ENCODE results near the gene SP4. TPM values are rescaled to one million over a fixed set of nuclear protein-coding genes. Genes with fewer than 3 reads are reported as not detected.

Gene SP4
- total RNA-seq, 4 donors from 2014 or later = 4.2 to 16.5 (median 5.1) TPM

GRCh38 chr7:21550821-21551531 is 123.1 kb downstream of the SP4 start:
- TF ChIP-seq POLR2A (IDR thresholded peaks at IDR 0.05) = no peak
- no peak for TF ChIP-seq CTCF (IDR thresholded peaks at IDR 0.05)
- H3K4me1 ChIP-seq = no peaks in the 10 kb centered on the region
- H3K4me3 ChIP-seq = no peak overlapping the region
- H3K9me3 ChIP-seq = no peaks in the 10 kb centered on the region
- DNase-seq = no peak
- H3K36me3 ChIP-seq = no peaks in the 10 kb centered on the region
- no peaks in the 10 kb centered on the region for H3K27me3 ChIP-seq
- no peak overlapping the region for H3K27ac ChIP-seq

- H3K36me3 ChIP-seq = no peaks in the 10 kb centered on the region
- no peaks in the 10 kb centered on the region for H3K9me3 ChIP-seq
- H3K4me1 ChIP-seq = no peaks in the 10 kb centered on the region
- no peak for TF ChIP-seq CTCF (IDR thresholded peaks at IDR 0.05)
- TF ChIP-seq POLR2A (IDR thresholded peaks at IDR 0.05) = no peak
- no peaks in the 10 kb centered on the region for H3K27me3 ChIP-seq
- no peak overlapping the region for H3K27ac ChIP-seq
- H3K4me3 ChIP-seq = no peak overlapping the region
- DNase-seq = no peak
Measured at GRCh38 chr7:21562385-21562784, 134.5 kb downstream of the SP4 start.

Small RNA genes lying within 50 kb of the gene (small RNA-seq; reads per million reads assigned to genes)
- gene MIR1183 (0 reads per million in 2 donors), gene RNU1-15P (0 reads per million in 2 donors)

Other genes with a start within 250 kb of the SP4 start
- 10 to 100 TPM in 1 of 4 donors, 1 to 10 TPM in 2, under 1 TPM in 1; 0.35 to 19.0 (median 3.2) TPM for gene DNAH11, start 115.0 kb downstream of the SP4 start, total RNA-seq

Data from Peyer's patch (tissue), 4 donors.